Natural killer cell (primary cell): ENCODE data around the gene ABHD12B. TPM values are rescaled to one million over a fixed set of nuclear protein-coding genes. Genes with fewer than 3 reads are reported as not detected.
A peak's percentile ranks its signal among the peaks of the same experiment; 100 is the strongest.

ENCODE experiments used
- ATAC-seq, 3 donors: fragments of 150-1000 bp in 2 of 3; fragments of 200-7000 bp in 1 of 3; cut with Tn5 transposase; 1 replicate in 1 of 3; 2 replicates in 2 of 3; pipeline ENCODE4 v1.10.0; 2021; ENCODE audit warnings: mild to moderate bottlenecking in 2 of 3, moderate library complexity in 2 of 3
- DNase-seq, 2 donors: peaks; one replicate each; pipeline versions ENCODE4 v3.0.0 to v3.0.0-alpha.2; 2013 to 2021; ENCODE audit warnings: mixed read lengths in 1 of 2
- H3K27ac ChIP-seq: one replicate; pipeline ENCODE4 v1.5.1; 2013; ENCODE audit warnings: mild to moderate bottlenecking, low read length
- H3K27me3 ChIP-seq: one replicate; pipeline ENCODE4 v1.6.1; 2013; ENCODE audit warnings: low read length; ENCODE audit not compliant: control insufficient read depth, insufficient read depth
- H3K36me3 ChIP-seq: one replicate; pipeline ENCODE4 v1.6.1; 2013; ENCODE audit warnings: low read length; ENCODE audit not compliant: control insufficient read depth, insufficient read depth
- H3K4me1 ChIP-seq: one replicate; pipeline ENCODE4 v1.6.1; 2013; ENCODE audit warnings: low read length; ENCODE audit not compliant: control insufficient read depth, insufficient read depth
- H3K4me3 ChIP-seq: one replicate; pipeline ENCODE4 v1.5.1; 2013; ENCODE audit warnings: low read length
- H3K9me3 ChIP-seq: one replicate; pipeline ENCODE4 v1.6.1; 2013; ENCODE audit warnings: low read length; ENCODE audit not compliant: control insufficient read depth, insufficient read depth
- H3K27ac Mint-ChIP-seq, 2 donors: one replicate each; pipeline ENCODE4 v1.8.0; 2022; ENCODE audit warnings: mild to moderate bottlenecking in 2 of 2, mixed read lengths in 2 of 2, moderate library complexity in 1 of 2
- H3K27me3 Mint-ChIP-seq, 2 donors: one replicate each; pipeline ENCODE4 v1.8.0; 2022; ENCODE audit warnings: low read depth in 2 of 2, mixed read lengths in 2 of 2
- H3K36me3 Mint-ChIP-seq: one replicate; pipeline ENCODE4 v1.8.0; 2022; ENCODE audit warnings: mixed read lengths
- H3K4me1 Mint-ChIP-seq, 2 donors: one replicate each; pipeline ENCODE4 v1.8.0; 2022; ENCODE audit warnings: mixed read lengths in 2 of 2
- H3K4me3 Mint-ChIP-seq: one replicate; pipeline ENCODE4 v1.8.0; 2022; ENCODE audit warnings: mild to moderate bottlenecking, moderate library complexity, mixed read lengths
- H3K9me3 Mint-ChIP-seq, 2 donors: one replicate each; pipeline ENCODE4 v1.8.0; 2022; ENCODE audit warnings: mixed read lengths in 2 of 2
- WGBS: methylation state at CpG from one replicate; pipeline ENCODE4 v1.1.7; 2013; ENCODE audit warnings: missing lambda C conversion rate; ENCODE audit not compliant: insufficient coverage; 5-methylcytosine and 5-hydroxymethylcytosine counted together
- intact Hi-C: fragments of 100-400 bp; cut with micrococcal nuclease; formaldehyde crosslinking; loops from one replicate; pipeline ENCODE4 v1.14.2; 2022
- total RNA-seq, 4 donors: library from RNA; stranded (reverse); fragments of 120-200 nt in 1 of 4; gene quantifications; one replicate each; pipeline versions ENCODE4 v1.2.3 to v1.2.4, GENCODE V29; 2013 to 2022
- TF ChIP-seq, protein P1 (sequence below): fragments of 200-600 bp; IDR thresholded peaks from one replicate; pipeline ENCODE4 v1.8.0; 2022; ENCODE audit warnings: antibody characterized with exemption

The ABHD12B gene
- total RNA-seq, 3 donors from 2014 or later (not counting 1 experiment from before 2014, with no cell fraction given): not detected

GRCh38 chr14:50823762-50824636 is 47.9 kb upstream of the ABHD12B start:
- peak in 1 of 2 donors; percentile 44 for DNase-seq

GRCh38 chr14:50825307-50825706 is 46.5 kb upstream of the ABHD12B start:
- ATAC-seq (no peak), DNase-seq (no peak)
- peak overlapping the region; percentile 32 to 92 for H3K27ac Mint-ChIP-seq
- Histone ChIP-seq H3K27me3 (no peaks in the 10 kb centered on the region), H3K27ac (no peak overlapping the region), H3K4me1 (peaks cover 38% of the 10 kb centered on the region), H3K9me3 (no peaks in the 10 kb centered on the region), H3K36me3 (no peaks in the 10 kb centered on the region), H3K4me3 (no peak overlapping the region)
- H3K36me3 Mint-ChIP-seq: no peaks in the 10 kb centered on the region
- no peaks in the 10 kb centered on the region for H3K9me3 Mint-ChIP-seq
- H3K4me1 Mint-ChIP-seq: peaks cover 77 to 85% of the 10 kb centered on the region in 2 donors
- TF ChIP-seq, protein P1, sequence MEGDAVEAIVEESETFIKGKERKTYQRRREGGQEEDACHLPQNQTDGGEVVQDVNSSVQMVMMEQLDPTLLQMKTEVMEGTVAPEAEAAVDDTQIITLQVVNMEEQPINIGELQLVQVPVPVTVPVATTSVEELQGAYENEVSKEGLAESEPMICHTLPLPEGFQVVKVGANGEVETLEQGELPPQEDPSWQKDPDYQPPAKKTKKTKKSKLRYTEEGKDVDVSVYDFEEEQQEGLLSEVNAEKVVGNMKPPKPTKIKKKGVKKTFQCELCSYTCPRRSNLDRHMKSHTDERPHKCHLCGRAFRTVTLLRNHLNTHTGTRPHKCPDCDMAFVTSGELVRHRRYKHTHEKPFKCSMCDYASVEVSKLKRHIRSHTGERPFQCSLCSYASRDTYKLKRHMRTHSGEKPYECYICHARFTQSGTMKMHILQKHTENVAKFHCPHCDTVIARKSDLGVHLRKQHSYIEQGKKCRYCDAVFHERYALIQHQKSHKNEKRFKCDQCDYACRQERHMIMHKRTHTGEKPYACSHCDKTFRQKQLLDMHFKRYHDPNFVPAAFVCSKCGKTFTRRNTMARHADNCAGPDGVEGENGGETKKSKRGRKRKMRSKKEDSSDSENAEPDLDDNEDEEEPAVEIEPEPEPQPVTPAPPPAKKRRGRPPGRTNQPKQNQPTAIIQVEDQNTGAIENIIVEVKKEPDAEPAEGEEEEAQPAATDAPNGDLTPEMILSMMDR: no peak
- intact Hi-C loops: no loop called here
- no peaks in the 10 kb centered on the region for H3K27me3 Mint-ChIP-seq
- H3K4me3 Mint-ChIP-seq: no peak overlapping the region
- WGBS: 100% methylated on average over 1 of the region's 1 CpG

More at GRCh38 chr14:50823762-50824636, 47.9 kb upstream of the ABHD12B start:
- Histone ChIP-seq H3K27ac (peak overlapping the region; percentile 83), H3K4me3 (no peak overlapping the region), H3K9me3 (no peaks in the 10 kb centered on the region), H3K4me1 (peaks cover 37% of the 10 kb centered on the region), H3K36me3 (no peaks in the 10 kb centered on the region), H3K27me3 (no peaks in the 10 kb centered on the region)
- H3K36me3 Mint-ChIP-seq: no peaks in the 10 kb centered on the region
- peak overlapping the region; percentile 89 for H3K4me3 Mint-ChIP-seq
- peaks cover 71 to 85% of the 10 kb centered on the region in 2 donors for H3K4me1 Mint-ChIP-seq
- peak overlapping the region; percentile 92 to 93 for H3K27ac Mint-ChIP-seq
- no peaks in the 10 kb centered on the region for H3K27me3 Mint-ChIP-seq
- no peaks in the 10 kb centered on the region for H3K9me3 Mint-ChIP-seq
- peak; percentile 37 to 57 (median 56) for ATAC-seq
- intact Hi-C loops: no loop called here
- TF ChIP-seq, protein P1: no peak
- 22% methylated on average over 7 of the region's 10 CpGs for WGBS

DNA sequence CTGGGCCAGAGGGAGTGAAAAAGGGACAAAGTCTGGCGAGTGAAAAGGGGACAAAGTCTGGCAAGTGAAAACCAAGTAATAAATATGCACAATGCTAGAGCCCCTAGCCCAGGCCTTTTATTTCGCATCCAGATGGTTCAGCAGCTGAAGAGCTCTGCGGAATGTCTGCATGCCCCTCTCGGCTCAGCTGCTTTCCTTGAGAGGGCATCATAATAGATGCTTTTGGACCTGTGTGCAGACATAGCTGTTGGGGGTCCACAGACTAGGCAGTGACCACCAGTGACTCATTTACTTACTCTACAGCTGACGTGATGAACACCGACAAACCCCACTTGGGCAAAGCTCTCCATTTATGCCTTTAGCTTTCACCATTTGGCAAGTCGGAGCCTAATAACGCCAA is 45.2 kb upstream of the ABHD12B start:
- ATAC-seq (no peak), DNase-seq (no peak)
- H3K27ac ChIP-seq: no peak overlapping the region
- 87% methylated on average over 8 of the region's 8 CpGs for WGBS
- peaks cover 70 to 75% of the 10 kb centered on the region in 2 donors for H3K4me1 Mint-ChIP-seq
- intact Hi-C loops: no loop called here
- no peak overlapping the region for H3K4me3 Mint-ChIP-seq
- TF ChIP-seq, protein P1: no peak
- no peaks in the 10 kb centered on the region for H3K27me3 Mint-ChIP-seq
- no peaks in the 10 kb centered on the region for H3K36me3 Mint-ChIP-seq
- H3K9me3 Mint-ChIP-seq: no peaks in the 10 kb centered on the region
- H3K27me3 ChIP-seq: no peaks in the 10 kb centered on the region
- H3K4me3 ChIP-seq: no peak overlapping the region
- no peaks in the 10 kb centered on the region for H3K36me3 ChIP-seq
- H3K4me1 ChIP-seq: peaks cover 30% of the 10 kb centered on the region
- H3K27ac Mint-ChIP-seq: no peak overlapping the region
- H3K9me3 ChIP-seq: no peaks in the 10 kb centered on the region
